Mesodermal cell (in vitro differentiated cells): ENCODE results near the gene EBF4.
A peak's percentile ranks its signal among the peaks of the same experiment; 100 is the strongest.
"Not testable (repeated sequence)": the region's sequence is repeated elsewhere in the genome, so short reads cannot be mapped to it uniquely, and the experiment has no call there.

ENCODE experiments used
- H3K27ac ChIP-seq: 2 replicates; pipeline ENCODE4 v1.7.0; 2013; ENCODE audit warnings: mild to moderate bottlenecking, low read depth, low read length, moderate library complexity; ENCODE audit not compliant: severe bottlenecking
- H3K36me3 ChIP-seq: 2 replicates; pipeline ENCODE4 v1.7.1; 2013; ENCODE audit warnings: mild to moderate bottlenecking, low read length, moderate library complexity; ENCODE audit not compliant: control insufficient read depth, insufficient read depth
- H3K4me1 ChIP-seq: one replicate; pipeline ENCODE4 v1.7.1; 2013; ENCODE audit warnings: mild to moderate bottlenecking, low read length; ENCODE audit not compliant: insufficient read depth, control insufficient read depth, poor library complexity, severe bottlenecking
- H3K4me3 ChIP-seq: 2 replicates; pipeline ENCODE4 v1.7.0; 2013; ENCODE audit warnings: low read length, control low read depth, mild to moderate bottlenecking; ENCODE audit not compliant: insufficient read depth, poor library complexity, severe bottlenecking; ENCODE audit errors: extremely low read depth
- H3K9me3 ChIP-seq: 2 replicates; pipeline ENCODE4 v1.7.1; 2013; ENCODE audit warnings: mild to moderate bottlenecking, low read length, moderate library complexity; ENCODE audit not compliant: control insufficient read depth
- WGBS, 2 experiments: methylation state at CpG; one replicate each; pipeline ENCODE4 v1.1.5; 2013; ENCODE audit warnings: missing lambda C conversion rate in 2 of 2; ENCODE audit not compliant: insufficient coverage in 2 of 2; 5-methylcytosine and 5-hydroxymethylcytosine counted together

Gene EBF4

GRCh38 chr20:2694008-2694471 lies 1.5 kb downstream of the EBF4 start:
- Histone ChIP-seq H3K27ac (no peak overlapping the region), H3K36me3 (no peaks in the 10 kb centered on the region), H3K9me3 (no peaks in the 10 kb centered on the region), H3K4me3 (peak overlapping the region; percentile 21), H3K4me1 (peaks cover 3% of the 10 kb centered on the region)
- WGBS, 2 experiments, result 1 to 9% methylated on average over 13 to 14 of the region's 23 CpGs

GRCh38 chr20:2694519-2694918 lies 1.9 kb downstream of the EBF4 start:
- H3K4me3 ChIP-seq, result peak overlapping the region; percentile 21
- 0 to 7% methylated on average over 2 to 3 of the region's 13 CpGs for WGBS, 2 experiments
- no peaks in the 10 kb centered on the region for H3K36me3 ChIP-seq
- H3K27ac ChIP-seq, result no peak overlapping the region
- H3K9me3 ChIP-seq, result no peaks in the 10 kb centered on the region
- peaks cover 3% of the 10 kb centered on the region for H3K4me1 ChIP-seq

GRCh38 chr20:2695206-2695983 lies 2.8 kb downstream of the EBF4 start:
- Histone ChIP-seq H3K9me3 (no peaks in the 10 kb centered on the region), H3K27ac (no peak overlapping the region), H3K4me1 (peaks cover 3% of the 10 kb centered on the region), H3K36me3 (no peaks in the 10 kb centered on the region), H3K4me3 (no peak overlapping the region)
- WGBS, 2 experiments, result 56 to 59% methylated on average over 11 to 13 of the region's 13 CpGs

- H3K4me1 ChIP-seq, H3K36me3 ChIP-seq, H3K9me3 ChIP-seq, H3K27ac ChIP-seq, H3K4me3 ChIP-seq: not testable (repeated sequence)
- 91 to 95% methylated on average over 7 of the region's 12 CpGs for WGBS, 2 experiments
Measured at GRCh38 chr20:2695984-2696525, 3.5 kb downstream of the EBF4 start.

GRCh38 chr20:2696646-2697045 lies 4.1 kb downstream of the EBF4 start:
- Histone ChIP-seq H3K27ac (no peak overlapping the region), H3K36me3 (no peaks in the 10 kb centered on the region), H3K4me3 (no peak overlapping the region), H3K4me1 (peaks cover 7% of the 10 kb centered on the region), H3K9me3 (no peaks in the 10 kb centered on the region)
- 90 to 94% methylated on average over 5 to 8 of the region's 9 CpGs for WGBS, 2 experiments

GRCh38 chr20:2697768-2698167 lies 5.2 kb downstream of the EBF4 start:
- H3K9me3 ChIP-seq, result no peaks in the 10 kb centered on the region
- H3K4me3 ChIP-seq, result no peak overlapping the region
- H3K27ac ChIP-seq, result no peak overlapping the region
- 29 to 58% methylated on average over 1 to 2 of the region's 3 CpGs for WGBS, 2 experiments
- no peaks in the 10 kb centered on the region for H3K36me3 ChIP-seq
- peaks cover 7% of the 10 kb centered on the region for H3K4me1 ChIP-seq

- 83 to 94% methylated on average over 2 to 3 of the region's 4 CpGs for WGBS, 2 experiments
Measured at GRCh38 chr20:2698186-2698817, 5.7 kb downstream of the EBF4 start.

GRCh38 chr20:2698912-2699311 lies 6.3 kb downstream of the EBF4 start:
- Histone ChIP-seq H3K4me3 (no peak overlapping the region), H3K36me3 (no peaks in the 10 kb centered on the region), H3K27ac (no peak overlapping the region), H3K4me1 (peaks cover 7% of the 10 kb centered on the region), H3K9me3 (no peaks in the 10 kb centered on the region)
- 73 to 81% methylated on average over 4 of the region's 4 CpGs for WGBS, 2 experiments

More at GRCh38 chr20:2698186-2698817, 5.7 kb downstream of the EBF4 start:
- H3K36me3 ChIP-seq, result no peaks in the 10 kb centered on the region
- no peaks in the 10 kb centered on the region for H3K9me3 ChIP-seq
- no peak overlapping the region for H3K4me3 ChIP-seq
- peaks cover 7% of the 10 kb centered on the region for H3K4me1 ChIP-seq
- no peak overlapping the region for H3K27ac ChIP-seq

GRCh38 chr20:2699775-2700413 lies 7.3 kb downstream of the EBF4 start:
- no peak overlapping the region for H3K27ac ChIP-seq
- no peaks in the 10 kb centered on the region for H3K36me3 ChIP-seq
- H3K4me1 ChIP-seq, result peaks cover 7% of the 10 kb centered on the region
- WGBS, 2 experiments, result 68 to 76% methylated on average over 4 to 5 of the region's 5 CpGs
- H3K9me3 ChIP-seq, result no peaks in the 10 kb centered on the region
- no peak overlapping the region for H3K4me3 ChIP-seq

GRCh38 chr20:2700913-2701620 lies 8.5 kb downstream of the EBF4 start:
- H3K4me3 ChIP-seq, result no peak overlapping the region
- no peak overlapping the region for H3K27ac ChIP-seq
- peaks cover 4% of the 10 kb centered on the region for H3K4me1 ChIP-seq
- H3K36me3 ChIP-seq, result no peaks in the 10 kb centered on the region
- no peaks in the 10 kb centered on the region for H3K9me3 ChIP-seq
- WGBS, 2 experiments, result 33 to 45% methylated on average over 9 of the region's 9 CpGs
